ENCODE results near the gene EFTUD2.
A peak's percentile ranks its signal among the peaks of the same experiment; 100 is the strongest.

The EFTUD2 gene

DNA sequence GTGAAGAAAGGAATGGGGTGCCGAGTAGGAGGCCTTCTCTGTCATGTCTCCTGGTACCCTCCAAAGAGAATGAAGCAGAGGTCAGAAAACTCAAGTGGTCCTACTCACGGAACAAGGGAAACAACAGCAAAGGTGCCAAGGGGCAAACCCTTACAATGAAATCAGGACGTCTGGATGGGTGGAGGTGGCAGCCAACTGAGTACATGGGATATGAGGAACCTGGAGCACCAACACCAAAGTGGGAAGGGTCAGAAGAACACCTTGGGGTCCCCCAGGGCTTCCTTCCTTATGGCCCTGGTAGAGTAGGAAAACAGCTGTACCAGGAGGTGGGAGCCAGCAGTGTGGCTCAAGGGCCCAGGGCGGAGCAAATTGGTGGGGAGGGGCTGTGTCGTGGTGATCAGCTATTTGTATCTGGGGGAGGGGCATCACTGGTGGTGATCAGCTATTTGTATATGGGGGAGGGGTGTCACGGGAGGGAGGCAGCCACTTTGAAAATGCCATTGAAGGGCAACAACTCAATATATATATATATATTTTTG, 50.9 kb downstream of the EFTUD2 start:
- Histone ChIP-seq H3K4me1 (ENCODE audit: control insufficient read depth, insufficient read depth, low read length) (peaks cover 9% of the 10 kb centered on the region), H3K27me3 (ENCODE audit: control insufficient read depth, insufficient read depth, low read length) (no peaks in the 10 kb centered on the region), H3K36me3 (ENCODE audit: control insufficient read depth, insufficient read depth, low read length) (peaks cover 18% of the 10 kb centered on the region), H3K9ac (ENCODE audit: low read depth, low read length) (no peak overlapping the region), H3K4me3 (ENCODE audit: low read depth, low read length) (no peak overlapping the region), H3K9me3 (ENCODE audit: control insufficient read depth, insufficient read depth, low read length) (no peaks in the 10 kb centered on the region)

GRCh38 chr17:44847586-44847985, 51.7 kb downstream of the EFTUD2 start, which contains the start of gene HIGD1B:
TSS of gene HIGD1B (plus strand) at chr17:44847883. CDS start at chr17:44848153, 270 bp downstream.
- H3K27me3 ChIP-seq (ENCODE audit: control insufficient read depth, insufficient read depth, low read length), result no peaks in the 10 kb centered on the region
- no peak within 1 kb of the TSS for H3K4me3 ChIP-seq (ENCODE audit: low read depth, low read length)
- H3K9me3 ChIP-seq (ENCODE audit: control insufficient read depth, insufficient read depth, low read length), result no peaks in the 10 kb centered on the region
- H3K9ac ChIP-seq (ENCODE audit: low read depth, low read length), result no peak within 1 kb of the TSS
- peaks cover 13% of the 10 kb centered on the region for H3K36me3 ChIP-seq (ENCODE audit: control insufficient read depth, insufficient read depth, low read length)
- H3K4me1 ChIP-seq (ENCODE audit: control insufficient read depth, insufficient read depth, low read length), result peaks cover 14% of the 10 kb centered on the region

GRCh38 chr17:44846206-44846605, 53.0 kb downstream of the EFTUD2 start:
- no peaks in the 10 kb centered on the region for H3K27me3 ChIP-seq (ENCODE audit: control insufficient read depth, insufficient read depth, low read length)
- peaks cover 16% of the 10 kb centered on the region for H3K4me1 ChIP-seq (ENCODE audit: control insufficient read depth, insufficient read depth, low read length)
- no peak overlapping the region for H3K9ac ChIP-seq (ENCODE audit: low read depth, low read length)
- H3K4me3 ChIP-seq (ENCODE audit: low read depth, low read length), result no peak overlapping the region
- peaks cover 9% of the 10 kb centered on the region for H3K36me3 ChIP-seq (ENCODE audit: control insufficient read depth, insufficient read depth, low read length)
- no peaks in the 10 kb centered on the region for H3K9me3 ChIP-seq (ENCODE audit: control insufficient read depth, insufficient read depth, low read length)

- no peaks in the 10 kb centered on the region for H3K27me3 ChIP-seq (ENCODE audit: control insufficient read depth, insufficient read depth, low read length)
- peaks cover 16% of the 10 kb centered on the region for H3K4me1 ChIP-seq (ENCODE audit: control insufficient read depth, insufficient read depth, low read length)
- H3K36me3 ChIP-seq (ENCODE audit: control insufficient read depth, insufficient read depth, low read length), result no peaks in the 10 kb centered on the region
- no peak overlapping the region for H3K4me3 ChIP-seq (ENCODE audit: low read depth, low read length)
- peak overlapping the region; percentile 16 for H3K9ac ChIP-seq (ENCODE audit: low read depth, low read length)
- no peaks in the 10 kb centered on the region for H3K9me3 ChIP-seq (ENCODE audit: control insufficient read depth, insufficient read depth, low read length)
These were observed 54.8 kb downstream of the EFTUD2 start for GRCh38 chr17:44844390-44844830.

GRCh38 chr17:44842748-44843147, 56.5 kb downstream of the EFTUD2 start:
- no peaks in the 10 kb centered on the region for H3K36me3 ChIP-seq (ENCODE audit: control insufficient read depth, insufficient read depth, low read length)
- H3K9me3 ChIP-seq (ENCODE audit: control insufficient read depth, insufficient read depth, low read length), result no peaks in the 10 kb centered on the region
- H3K27me3 ChIP-seq (ENCODE audit: control insufficient read depth, insufficient read depth, low read length), result no peaks in the 10 kb centered on the region
- H3K9ac ChIP-seq (ENCODE audit: low read depth, low read length), result no peak overlapping the region
- H3K4me3 ChIP-seq (ENCODE audit: low read depth, low read length), result peak overlapping the region; percentile 3
- H3K4me1 ChIP-seq (ENCODE audit: control insufficient read depth, insufficient read depth, low read length), result peaks cover 13% of the 10 kb centered on the region

- no peaks in the 10 kb centered on the region for H3K27me3 ChIP-seq (ENCODE audit: control insufficient read depth, insufficient read depth, low read length)
- no peaks in the 10 kb centered on the region for H3K9me3 ChIP-seq (ENCODE audit: control insufficient read depth, insufficient read depth, low read length)
- peaks cover 13% of the 10 kb centered on the region for H3K4me1 ChIP-seq (ENCODE audit: control insufficient read depth, insufficient read depth, low read length)
- H3K9ac ChIP-seq (ENCODE audit: low read depth, low read length), result no peak overlapping the region
- H3K4me3 ChIP-seq (ENCODE audit: low read depth, low read length), result no peak overlapping the region
- no peaks in the 10 kb centered on the region for H3K36me3 ChIP-seq (ENCODE audit: control insufficient read depth, insufficient read depth, low read length)
These were observed 58.3 kb downstream of the EFTUD2 start for GRCh38 chr17:44840936-44841335.

DNA sequence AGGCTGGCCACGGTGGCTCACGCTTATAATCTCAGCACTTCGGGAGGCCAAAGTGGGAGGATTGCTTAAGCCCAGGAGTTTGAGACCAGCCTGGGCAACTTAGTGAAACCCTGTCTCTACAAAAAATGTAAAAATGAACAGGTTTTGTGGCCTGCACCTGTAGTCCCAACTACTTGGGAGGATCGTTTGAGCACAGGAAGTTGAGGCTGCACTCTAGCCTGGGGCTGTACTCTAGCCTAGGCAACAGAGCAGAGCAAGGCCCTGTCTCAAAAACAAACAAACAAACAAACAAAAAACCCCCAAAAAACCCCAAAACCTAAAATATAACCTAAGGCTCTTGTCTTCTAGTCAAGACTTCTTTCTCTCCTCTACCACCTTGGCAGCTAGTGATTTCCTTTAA, 59.0 kb downstream of the EFTUD2 start:
- Histone ChIP-seq H3K9ac (ENCODE audit: low read depth, low read length) (no peak overlapping the region), H3K4me1 (ENCODE audit: control insufficient read depth, insufficient read depth, low read length) (peaks cover 13% of the 10 kb centered on the region), H3K36me3 (ENCODE audit: control insufficient read depth, insufficient read depth, low read length) (no peaks in the 10 kb centered on the region)

GRCh38 chr17:44837196-44837595, 62.0 kb downstream of the EFTUD2 start:
- no peaks in the 10 kb centered on the region for H3K36me3 ChIP-seq (ENCODE audit: control insufficient read depth, insufficient read depth, low read length)
- H3K4me3 ChIP-seq (ENCODE audit: low read depth, low read length), result no peak overlapping the region
- H3K9me3 ChIP-seq (ENCODE audit: control insufficient read depth, insufficient read depth, low read length), result no peaks in the 10 kb centered on the region
- no peaks in the 10 kb centered on the region for H3K27me3 ChIP-seq (ENCODE audit: control insufficient read depth, insufficient read depth, low read length)
- H3K9ac ChIP-seq (ENCODE audit: low read depth, low read length), result no peak overlapping the region
- H3K4me1 ChIP-seq (ENCODE audit: control insufficient read depth, insufficient read depth, low read length), result no peaks in the 10 kb centered on the region

More for the DNA sequence above, 59.0 kb downstream of the EFTUD2 start:
- H3K4me3 ChIP-seq (ENCODE audit: low read depth, low read length), result no peak overlapping the region
- H3K9me3 ChIP-seq (ENCODE audit: control insufficient read depth, insufficient read depth, low read length), result no peaks in the 10 kb centered on the region
- no peaks in the 10 kb centered on the region for H3K27me3 ChIP-seq (ENCODE audit: control insufficient read depth, insufficient read depth, low read length)

DNA sequence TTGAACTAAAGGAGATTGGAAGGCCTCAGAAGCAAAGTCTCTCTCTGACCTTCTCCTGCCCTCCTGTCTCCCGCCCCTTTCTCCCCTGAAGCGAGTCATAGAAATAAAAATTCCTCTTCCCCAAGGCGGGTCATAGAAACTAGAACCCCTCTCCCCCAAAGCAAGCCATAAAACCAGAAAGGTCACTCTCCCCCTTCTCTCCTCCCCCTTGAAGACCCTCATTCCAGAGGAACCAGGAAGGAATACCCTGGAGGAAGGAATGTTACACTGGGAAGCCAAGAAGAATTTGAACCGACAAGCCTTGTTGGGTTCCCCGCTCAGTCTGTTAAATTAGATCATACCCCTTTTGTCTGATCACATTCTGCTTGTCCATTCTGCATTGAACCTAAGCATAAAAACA, 66.4 kb downstream of the EFTUD2 start:
- peaks cover 8% of the 10 kb centered on the region for H3K4me1 ChIP-seq (ENCODE audit: control insufficient read depth, insufficient read depth, low read length)
- H3K9me3 ChIP-seq (ENCODE audit: control insufficient read depth, insufficient read depth, low read length), result no peaks in the 10 kb centered on the region
- H3K9ac ChIP-seq (ENCODE audit: low read depth, low read length), result no peak overlapping the region
- no peak overlapping the region for H3K4me3 ChIP-seq (ENCODE audit: low read depth, low read length)
- H3K36me3 ChIP-seq (ENCODE audit: control insufficient read depth, insufficient read depth, low read length), result no peaks in the 10 kb centered on the region
- H3K27me3 ChIP-seq (ENCODE audit: control insufficient read depth, insufficient read depth, low read length), result no peaks in the 10 kb centered on the region

DNA sequence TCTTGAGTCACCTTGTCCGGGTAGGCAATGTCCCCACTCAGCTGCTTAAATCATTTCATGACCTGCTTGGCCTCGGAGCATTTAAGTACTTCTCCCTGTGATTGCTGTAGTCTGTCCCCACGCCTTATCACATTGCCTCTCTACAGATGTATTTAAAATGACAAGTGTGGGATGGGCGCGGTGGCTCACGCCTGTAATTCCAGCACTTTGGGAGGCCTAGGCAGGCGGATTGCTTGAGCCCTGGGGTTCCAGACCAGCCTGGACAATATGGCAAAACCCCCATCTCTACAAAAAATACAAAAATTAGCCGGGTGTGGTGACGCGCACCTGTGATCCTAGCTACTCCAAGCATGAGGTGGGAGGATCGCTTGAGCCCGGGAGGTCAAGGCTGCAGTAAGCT, 67.9 kb downstream of the EFTUD2 start:
- H3K4me1 ChIP-seq (ENCODE audit: control insufficient read depth, insufficient read depth, low read length), result peaks cover 8% of the 10 kb centered on the region
- no peaks in the 10 kb centered on the region for H3K9me3 ChIP-seq (ENCODE audit: control insufficient read depth, insufficient read depth, low read length)
- peak overlapping the region; percentile 72 for H3K4me3 ChIP-seq (ENCODE audit: low read depth, low read length)
- H3K9ac ChIP-seq (ENCODE audit: low read depth, low read length), result no peak overlapping the region
- no peaks in the 10 kb centered on the region for H3K36me3 ChIP-seq (ENCODE audit: control insufficient read depth, insufficient read depth, low read length)
- H3K27me3 ChIP-seq (ENCODE audit: control insufficient read depth, insufficient read depth, low read length), result no peaks in the 10 kb centered on the region

- Histone ChIP-seq H3K9me3 (ENCODE audit: control insufficient read depth, insufficient read depth, low read length) (no peaks in the 10 kb centered on the region), H3K27me3 (ENCODE audit: control insufficient read depth, insufficient read depth, low read length) (no peaks in the 10 kb centered on the region), H3K9ac (ENCODE audit: low read depth, low read length) (peak overlapping the region; percentile 77), H3K4me3 (ENCODE audit: low read depth, low read length) (peak overlapping the region; percentile 72), H3K36me3 (ENCODE audit: control insufficient read depth, insufficient read depth, low read length) (no peaks in the 10 kb centered on the region), H3K4me1 (ENCODE audit: control insufficient read depth, insufficient read depth, low read length) (peaks cover 8% of the 10 kb centered on the region)
These were observed 68.6 kb downstream of the EFTUD2 start for GRCh38 chr17:44830359-44831288.
